ENCODE measurements around the gene COPA. TPM values are rescaled to one million over a fixed set of nuclear protein-coding genes. Genes with fewer than 3 reads are reported as not detected.

The COPA gene
- total RNA-seq, 1 donor from 2014 or later: 193 TPM

DNA sequence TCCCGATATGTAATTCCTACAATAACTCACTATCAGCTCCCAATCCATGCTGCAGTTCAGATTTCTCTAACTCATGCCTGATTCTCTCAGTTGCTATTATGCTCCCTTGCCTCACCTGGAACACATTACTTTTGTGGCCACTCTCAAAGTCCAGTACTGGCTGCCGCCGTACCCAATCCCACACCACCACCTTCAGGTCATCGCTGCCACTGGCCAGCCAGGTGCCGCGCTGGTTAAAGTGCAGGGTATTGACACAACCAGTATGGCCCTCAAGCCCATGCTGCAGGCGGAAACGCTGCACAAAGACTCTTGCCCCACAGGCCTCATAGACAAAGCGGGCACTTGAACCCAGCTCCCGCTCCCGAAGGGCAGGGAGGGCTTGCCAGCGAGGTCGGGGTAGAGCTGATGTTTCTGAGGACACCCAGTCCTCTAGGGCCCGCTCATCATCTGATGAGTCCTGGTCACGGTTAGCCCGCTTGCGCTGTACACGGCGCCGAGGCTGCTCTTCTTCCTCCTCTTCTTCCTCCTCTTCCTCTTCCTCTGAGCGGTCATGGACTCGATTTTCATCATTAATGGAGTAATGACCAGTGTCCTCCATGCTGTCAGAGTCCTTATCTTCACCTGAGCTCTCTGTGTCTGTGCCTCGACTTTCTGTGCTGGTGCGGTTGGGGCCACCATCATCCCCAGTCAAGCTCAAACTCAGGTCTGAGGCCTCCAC is 103.3 kb downstream of the COPA start:
- DNase-seq (ENCODE audit: extremely low read depth, low read depth, low spot score): no peak

Other genes with a start within 250 kb of the COPA start
- 16.4 and 18.4 TPM in 2 replicates for gene IGSF8, start 244.6 kb downstream of the COPA start, total RNA-seq
- gene ATP1A2, start 227.5 kb downstream of the COPA start, total RNA-seq: not detected in 2 replicates
- gene ATP1A4, start 191.6 kb downstream of the COPA start, total RNA-seq: not detected in 2 replicates
- gene CASQ1, start 152.7 kb downstream of the COPA start, total RNA-seq: not detected in 2 replicates
- 141 and 206 TPM in 2 replicates for gene PEA15, start 137.9 kb downstream of the COPA start, total RNA-seq
- 59.4 and 84.9 TPM in 2 replicates for gene DCAF8, start 80.7 kb downstream of the COPA start, total RNA-seq
- gene PEX19, start 58.1 kb downstream of the COPA start, total RNA-seq: 21.3 and 31.4 TPM in 2 replicates
- gene NCSTN, start 133 bp upstream of the COPA start, total RNA-seq: 141 and 156 TPM in 2 replicates
- 0.05 TPM in 1 of 2 replicates, not detected in the other for gene NHLH1, start 23.8 kb upstream of the COPA start, total RNA-seq
- gene VANGL2, start 57.3 kb upstream of the COPA start, total RNA-seq: 0.41 and 1.1 TPM in 2 replicates
- not detected in 2 replicates for gene SLAMF6, start 180.0 kb upstream of the COPA start, total RNA-seq
- not detected in 2 replicates for gene CD84, start 236.2 kb upstream of the COPA start, total RNA-seq

All from glomerular endothelial cell (primary cell).